Kidney (tissue), 14 donors: ENCODE measurements around the gene ABCC11. TPM values are rescaled to one million over a fixed set of nuclear protein-coding genes. Genes with fewer than 3 reads are reported as not detected.
A peak's percentile ranks its signal among the peaks of the same experiment; 100 is the strongest.

Experiments used
- DNase-seq, 5 donors: peaks; one replicate each; pipeline ENCODE4 v3.0.0-alpha.2; 2013 to 2020
- FAIRE-seq: peaks from 2 replicates; lab custom pipeline; 2012; peaks lifted over from hg19 to GRCh38; lab: Jason Lieb, UNC
- H3K27ac ChIP-seq, 2 donors: one replicate each; pipeline ENCODE4 v1.7.0; 2013; ENCODE audit warnings: low read depth in 2 of 2, low read length in 2 of 2, inconsistent platforms in 1 of 2
- H3K27me3 ChIP-seq: one replicate; pipeline ENCODE4 v1.7.1; 2013; ENCODE audit warnings: low read length, inconsistent platforms; ENCODE audit not compliant: control insufficient read depth, insufficient read depth
- H3K36me3 ChIP-seq, 3 donors: one replicate each; pipeline versions ENCODE4 v1.7.0 to v1.7.1; 2013; ENCODE audit warnings: low read length in 3 of 3, control low read depth in 1 of 3, inconsistent platforms in 1 of 3; ENCODE audit not compliant: insufficient read depth in 3 of 3, control insufficient read depth in 2 of 3
- H3K4me1 ChIP-seq, 3 donors: one replicate each; pipeline versions ENCODE4 v1.7.0 to v1.7.1; 2013; ENCODE audit warnings: low read length in 3 of 3, inconsistent platforms in 1 of 3, low read depth in 1 of 3; ENCODE audit not compliant: control insufficient read depth in 2 of 3, insufficient read depth in 2 of 3
- H3K4me3 ChIP-seq, 3 donors: one replicate each; pipeline versions ENCODE4 v1.7.0 to v1.8.1; 2013; ENCODE audit warnings: low read length in 3 of 3, control low read depth in 1 of 3, inconsistent platforms in 1 of 3
- H3K9ac ChIP-seq, 3 donors: one replicate each; pipeline versions ENCODE4 v1.7.0 to v1.7.1; 2013; ENCODE audit warnings: low read length in 3 of 3, control low read depth in 1 of 3, inconsistent platforms in 1 of 3
- H3K9me3 ChIP-seq, 3 donors: one replicate each; pipeline versions ENCODE4 v1.7.0 to v1.7.1; 2013; ENCODE audit warnings: low read length in 3 of 3, control low read depth in 1 of 3, inconsistent platforms in 1 of 3; ENCODE audit not compliant: control insufficient read depth in 2 of 3, insufficient read depth in 1 of 3
- CTCF ChIP-seq: IDR thresholded peaks from 3 replicates; pipeline ENCODE4 v1.5.1; 2012; ENCODE audit warnings: mild to moderate bottlenecking, moderate library complexity, borderline replicate concordance; ENCODE audit not compliant: insufficient read depth; ENCODE audit errors: extremely low read depth
- intact Hi-C: fragments of 100-400 bp; cut with DNase I; formaldehyde crosslinking; loops from one replicate; pipeline ENCODE4 v1.11.1; 2022
- polyA plus RNA-seq: library from polyadenylated mRNA; stranded (reverse); fragments of 350-450 nt; fragmentation: Illumina TruSeq; extraction: RNeasy Lipid Tissue Mini Kit (QIAGEN cat#74804); gene quantifications from one replicate; pipeline ENCODE4 v1.2.3, GENCODE V29; 2014; ENCODE audit warnings: low read depth, low replicate concordance; ENCODE audit not compliant: insufficient read depth
- total RNA-seq: library from RNA; stranded (reverse); fragmentation: NEBNext Ultra II Directional; extraction: Animal tissue kit (Norgen Biotek cat#: 25700); gene quantifications from one replicate; pipeline ENCODE4 v1.2.1, GENCODE V29; 2021
- donor health status: control.
- donor health status: control.
- donor health status: control.
- donor health status: control.
- donor health status: control.
- donor health status: DM: yes; HTN: yes; CAD: no.
- donor health status: Normal renal cell carcinoma (clear cell type).

ABCC11 gene
- total and polyA plus RNA-seq, 2 donors from 2014 or later = 0.09 TPM; not detected in 1

DNA sequence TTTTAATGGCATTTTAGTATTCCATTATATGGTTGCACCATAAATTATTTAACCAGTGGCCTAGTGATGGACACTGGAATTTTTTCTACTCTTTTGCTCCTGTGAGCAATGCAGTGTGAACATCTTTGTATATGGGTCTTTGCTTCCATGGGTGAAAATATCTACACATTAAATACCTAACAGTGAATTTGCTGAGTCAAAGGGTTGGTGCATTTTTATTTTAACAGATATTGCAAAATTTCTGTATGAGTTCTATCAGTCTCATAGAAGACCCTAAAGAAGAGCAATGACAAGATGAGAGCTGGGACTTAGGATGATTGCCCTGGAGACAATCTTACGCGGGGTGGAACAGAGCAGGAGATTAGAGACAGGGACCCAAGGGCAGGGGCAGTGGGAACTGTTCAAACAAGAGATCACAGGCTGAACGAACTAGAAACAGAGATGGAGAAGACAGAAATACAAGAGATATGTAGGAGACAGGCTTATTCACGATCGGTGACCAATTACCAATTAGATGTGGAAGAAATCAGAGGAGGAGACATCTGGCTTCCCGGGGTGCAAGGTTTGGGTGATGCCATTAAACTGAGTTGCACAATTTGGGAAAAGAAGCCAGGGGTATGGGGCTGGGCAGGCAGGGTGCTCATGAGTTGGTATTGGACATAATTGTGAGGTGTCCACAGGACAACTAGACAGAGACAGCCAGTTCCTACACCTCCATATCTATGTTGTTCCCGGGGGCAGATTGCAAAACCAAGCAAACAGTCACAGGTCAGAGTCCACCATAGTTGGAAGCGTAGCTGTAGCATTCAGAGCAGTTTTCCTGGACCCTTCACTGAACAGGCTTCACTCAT lies 43.1 kb downstream of the ABCC11 start:
- FAIRE-seq (no peak), DNase-seq (peak in 1 of 5 donors; percentile 11)
- intact Hi-C loops = no loop called here

GRCh38 chr16:48201515-48202201 lies 45.7 kb downstream of the ABCC11 start:
- DNase-seq (no peak), FAIRE-seq (no peak)
- no peak overlapping the region for H3K9ac ChIP-seq
- no peaks in the 10 kb centered on the region for H3K27me3 ChIP-seq
- intact Hi-C loops = no loop called here
- no peak for TF ChIP-seq CTCF
- no peak overlapping the region for H3K27ac ChIP-seq
- H3K36me3 ChIP-seq = no peaks in the 10 kb centered on the region
- H3K4me1 ChIP-seq = no peaks in the 10 kb centered on the region
- no peak overlapping the region for H3K4me3 ChIP-seq
- no peaks in the 10 kb centered on the region for H3K9me3 ChIP-seq

More for the DNA sequence above, 43.1 kb downstream of the ABCC11 start:
- no peak for TF ChIP-seq CTCF
- Histone ChIP-seq H3K36me3 (no peaks in the 10 kb centered on the region), H3K9ac (no peak overlapping the region), H3K27me3 (no peaks in the 10 kb centered on the region), H3K27ac (no peak overlapping the region), H3K4me1 (no peaks in the 10 kb centered on the region), H3K9me3 (no peaks in the 10 kb centered on the region), H3K4me3 (no peak overlapping the region)

GRCh38 chr16:48197294-48197693 lies 50.0 kb downstream of the ABCC11 start:
- no peak for FAIRE-seq

More at GRCh38 chr16:48197294-48197693, 50.0 kb downstream of the ABCC11 start:
- Histone ChIP-seq H3K9me3 (no peaks in the 10 kb centered on the region), H3K27me3 (no peaks in the 10 kb centered on the region), H3K27ac (no peak overlapping the region), H3K36me3 (no peaks in the 10 kb centered on the region), H3K4me3 (no peak overlapping the region), H3K9ac (no peak overlapping the region), H3K4me1 (no peaks in the 10 kb centered on the region)
- DNase-seq = no peak
- intact Hi-C loops = no loop called here
- no peak for TF ChIP-seq CTCF
